H1 (cell line): ENCODE data around the gene INAFM2. TPM values are rescaled to one million over a fixed set of nuclear protein-coding genes. Genes with fewer than 3 reads are reported as not detected.

Experiments used
- CBX8 ChIP-seq: fragments of 300-800, 300-1000 bp; sonication (generic); IDR thresholded peaks from 2 replicates; pipeline ENCODE4 v1.7.1; 2016; ENCODE audit warnings: low read depth, low read length, borderline replicate concordance
- CHD7 ChIP-seq: fragments of 300-600 bp; sonication (generic); IDR thresholded peaks from 2 replicates; pipeline ENCODE4 v1.7.1; 2012; ENCODE audit warnings: low read length, moderate library complexity, mild to moderate bottlenecking, inconsistent platforms; ENCODE audit not compliant: insufficient replicate concordance
- NRF1 ChIP-seq: IDR thresholded peaks from 2 replicates; pipeline ENCODE4 v1.6.1; 2011; ENCODE audit warnings: mild to moderate bottlenecking, low read depth, low read length, improper control_type of control experiment
- POU5F1 ChIP-seq: IDR thresholded peaks from 2 replicates; pipeline ENCODE4 v1.6.1; 2011; ENCODE audit warnings: low read depth, mild to moderate bottlenecking, low read length, moderate library complexity
- RBBP5 ChIP-seq: IDR thresholded peaks from 2 replicates; pipeline ENCODE4 v1.7.1; 2012; ENCODE audit warnings: low read depth, mild to moderate bottlenecking, inconsistent platforms, low read length, moderate library complexity, borderline replicate concordance
- TAF1 ChIP-seq: IDR thresholded peaks from 2 replicates; pipeline ENCODE4 v1.6.1; 2011; ENCODE audit warnings: mild to moderate bottlenecking, low read depth, low read length
- TCF12 ChIP-seq: IDR thresholded peaks from 2 replicates; pipeline ENCODE4 v1.6.1; 2011; ENCODE audit warnings: low read depth, mild to moderate bottlenecking, low read length
- polyA plus RNA-seq, 7 experiments: library from polyadenylated mRNA; depleted of rRNA in 3 of 7; stranded (reverse) in 5 of 7; unstranded in 2 of 7; fragments of >200 nt in 5 of 7; fragments of 200-250 nt in 2 of 7; gene quantifications; 1 replicate in 5 of 7; 2 replicates in 1 of 7; 4 replicates in 1 of 7; pipeline versions ENCODE4 v1.2.1 to v1.2.3, GENCODE V29; 2011 to 2013; ENCODE audit warnings: missing spikeins in 2 of 7, mixed read lengths in 2 of 7
- total RNA-seq: library from RNA; stranded (reverse); fragmentation: NEBNext Ultra II Directional; extraction: Animal tissue kit (Norgen Biotek cat#: 25700); gene quantifications from 2 replicates; pipeline ENCODE4 v1.2.1, GENCODE V29; 2021

Gene INAFM2
- total and polyA plus RNA-seq, 2 of the 8 experiments (the other 6 are each of a cell fraction or from before 2014, with no cell fraction given) = 15.3 to 35.1 TPM

- no peak for TF ChIP-seq CHD7
- no peak for TF ChIP-seq RBBP5
- TF ChIP-seq POU5F1 = no peak
- TF ChIP-seq CBX8 = no peak
- no peak for TF ChIP-seq NRF1
- no peak for TF ChIP-seq TAF1
- TF ChIP-seq TCF12 = no peak
Measured at GRCh38 chr15:40352281-40352901, 28.9 kb downstream of the INAFM2 start (continued).
